ENCODE measurements around the gene CD7. TPM values are rescaled to one million over a fixed set of nuclear protein-coding genes. Genes with fewer than 3 reads are reported as not detected.

Gene CD7
- total and polyA plus RNA-seq, 2 donors from 2014 or later: 1.0 to 9.2 TPM

DNA sequence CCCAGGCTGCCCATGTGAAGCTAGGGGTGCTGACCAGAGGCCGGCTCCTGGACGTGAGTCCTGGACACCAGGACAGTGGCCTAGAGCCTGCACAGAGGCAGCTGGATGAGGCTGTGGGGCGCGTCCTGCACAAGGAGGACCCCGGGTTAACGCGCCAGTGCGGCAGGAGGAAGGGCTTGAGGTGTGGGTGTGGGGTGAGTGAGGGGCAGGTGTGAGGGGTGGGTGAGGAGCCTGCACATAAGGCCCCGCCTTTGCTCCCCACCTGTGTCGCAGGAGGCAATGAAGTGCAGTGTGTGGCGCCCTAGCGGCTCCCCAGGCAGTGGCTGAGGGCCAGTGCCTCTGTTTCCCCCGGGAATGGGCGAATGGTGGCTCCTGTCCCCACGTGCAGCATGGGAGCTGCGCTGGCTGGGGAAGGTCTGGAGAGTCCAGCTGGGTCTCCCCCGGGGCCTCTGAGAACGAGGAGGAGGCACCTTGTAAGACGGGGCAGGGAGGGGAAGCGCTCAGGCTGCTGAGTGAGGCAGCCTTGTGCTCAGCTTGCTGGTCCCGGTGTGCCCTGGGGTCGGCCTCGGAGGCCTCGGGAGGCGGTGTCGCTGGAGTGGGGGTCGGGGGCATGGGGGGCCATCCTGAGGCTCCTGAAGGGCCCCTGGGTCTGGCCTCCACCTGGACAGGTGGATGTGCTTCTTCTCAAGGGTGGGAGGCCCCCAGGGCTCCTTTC is 3.2 kb downstream of the CD7 start:
- TF ChIP-seq, protein P1, sequence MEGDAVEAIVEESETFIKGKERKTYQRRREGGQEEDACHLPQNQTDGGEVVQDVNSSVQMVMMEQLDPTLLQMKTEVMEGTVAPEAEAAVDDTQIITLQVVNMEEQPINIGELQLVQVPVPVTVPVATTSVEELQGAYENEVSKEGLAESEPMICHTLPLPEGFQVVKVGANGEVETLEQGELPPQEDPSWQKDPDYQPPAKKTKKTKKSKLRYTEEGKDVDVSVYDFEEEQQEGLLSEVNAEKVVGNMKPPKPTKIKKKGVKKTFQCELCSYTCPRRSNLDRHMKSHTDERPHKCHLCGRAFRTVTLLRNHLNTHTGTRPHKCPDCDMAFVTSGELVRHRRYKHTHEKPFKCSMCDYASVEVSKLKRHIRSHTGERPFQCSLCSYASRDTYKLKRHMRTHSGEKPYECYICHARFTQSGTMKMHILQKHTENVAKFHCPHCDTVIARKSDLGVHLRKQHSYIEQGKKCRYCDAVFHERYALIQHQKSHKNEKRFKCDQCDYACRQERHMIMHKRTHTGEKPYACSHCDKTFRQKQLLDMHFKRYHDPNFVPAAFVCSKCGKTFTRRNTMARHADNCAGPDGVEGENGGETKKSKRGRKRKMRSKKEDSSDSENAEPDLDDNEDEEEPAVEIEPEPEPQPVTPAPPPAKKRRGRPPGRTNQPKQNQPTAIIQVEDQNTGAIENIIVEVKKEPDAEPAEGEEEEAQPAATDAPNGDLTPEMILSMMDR (IDR thresholded peaks at IDR 0.05; ENCODE audit: borderline replicate concordance, extremely low read depth, insufficient read depth): no peak
- DNase-seq (peak in 1 of 5 donors; percentile 72), FAIRE-seq (no peak)
- Histone ChIP-seq H3K4me1 (ENCODE audit: control insufficient read depth in 2 of 3, insufficient read depth in 2 of 3, low read depth in 1 of 3, low read length in 3 of 3) (no peaks in the 10 kb centered on the region), H3K27me3 (ENCODE audit: control insufficient read depth, insufficient read depth, low read length) (no peaks in the 10 kb centered on the region), H3K27ac (ENCODE audit: low read depth in 2 of 2, low read length in 2 of 2) (no peak overlapping the region), H3K9ac (ENCODE audit: low read length in 3 of 3) (no peak overlapping the region), H3K36me3 (ENCODE audit: control insufficient read depth in 2 of 3, insufficient read depth in 3 of 3, low read length in 3 of 3) (no peaks in the 10 kb centered on the region), H3K9me3 (ENCODE audit: control insufficient read depth in 2 of 3, insufficient read depth in 1 of 3, low read length in 3 of 3) (no peaks in the 10 kb centered on the region), H3K4me3 (ENCODE audit: low read length in 3 of 3) (no peak overlapping the region)
- intact Hi-C loops (cut with DNase I): no loop called here

DNA sequence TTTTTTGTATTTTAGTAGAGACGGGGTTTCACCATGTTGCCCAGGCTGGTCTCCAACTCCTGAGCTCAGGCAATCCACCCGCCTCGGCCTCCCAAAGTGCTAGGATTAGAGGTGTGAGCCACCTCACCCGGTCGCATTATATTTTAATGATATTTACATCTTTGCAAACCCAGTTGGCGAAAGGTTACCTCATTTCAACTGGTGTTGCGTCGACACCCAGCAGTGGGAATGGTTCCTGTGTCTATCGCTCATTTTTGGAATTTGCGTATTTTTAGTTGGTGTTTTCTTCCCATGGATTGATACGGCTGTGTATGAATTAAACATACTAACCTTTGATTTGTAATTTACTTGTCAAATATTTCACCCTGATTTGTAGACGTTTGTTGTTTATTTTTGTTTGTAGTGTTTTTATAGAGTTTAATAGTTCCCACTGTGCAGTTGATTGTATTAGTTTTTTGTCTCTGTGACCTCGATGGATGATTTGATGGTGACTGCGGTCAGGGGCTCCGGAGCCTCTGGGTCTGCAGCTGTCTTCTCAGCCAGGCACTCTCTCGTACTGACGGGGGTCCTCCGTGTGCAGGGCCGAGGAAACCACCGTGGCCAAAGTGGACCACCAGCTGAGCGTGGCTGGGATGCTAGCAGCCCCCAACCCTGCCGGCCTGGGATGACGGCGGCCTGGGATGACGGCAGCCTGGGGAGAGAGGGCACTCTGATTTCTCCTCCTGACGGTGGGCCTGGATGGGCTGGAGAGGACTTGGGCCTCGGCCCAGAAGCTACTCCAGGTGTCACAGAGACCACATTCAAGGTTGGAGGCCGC is 4.0 kb downstream of the CD7 start:
- no peak overlapping the region for H3K4me3 ChIP-seq (ENCODE audit: low read length in 3 of 3)
- no peaks in the 10 kb centered on the region for H3K36me3 ChIP-seq (ENCODE audit: control insufficient read depth in 2 of 3, insufficient read depth in 3 of 3, low read length in 3 of 3)
- peaks cover 0 to 2% (median 0%) of the 10 kb centered on the region in 3 donors for H3K4me1 ChIP-seq (ENCODE audit: control insufficient read depth in 2 of 3, insufficient read depth in 2 of 3, low read depth in 1 of 3, low read length in 3 of 3)
- intact Hi-C loops (cut with DNase I): no loop called here
- TF ChIP-seq, protein P1 (IDR thresholded peaks at IDR 0.05; ENCODE audit: borderline replicate concordance, extremely low read depth, insufficient read depth): no peak
- H3K9ac ChIP-seq (ENCODE audit: low read length in 3 of 3): no peak overlapping the region
- no peaks in the 10 kb centered on the region for H3K27me3 ChIP-seq (ENCODE audit: control insufficient read depth, insufficient read depth, low read length)
- no peaks in the 10 kb centered on the region for H3K9me3 ChIP-seq (ENCODE audit: control insufficient read depth in 2 of 3, insufficient read depth in 1 of 3, low read length in 3 of 3)
- FAIRE-seq: no peak
- H3K27ac ChIP-seq (ENCODE audit: low read depth in 2 of 2, low read length in 2 of 2): no peak overlapping the region
- DNase-seq: no peak

DNA sequence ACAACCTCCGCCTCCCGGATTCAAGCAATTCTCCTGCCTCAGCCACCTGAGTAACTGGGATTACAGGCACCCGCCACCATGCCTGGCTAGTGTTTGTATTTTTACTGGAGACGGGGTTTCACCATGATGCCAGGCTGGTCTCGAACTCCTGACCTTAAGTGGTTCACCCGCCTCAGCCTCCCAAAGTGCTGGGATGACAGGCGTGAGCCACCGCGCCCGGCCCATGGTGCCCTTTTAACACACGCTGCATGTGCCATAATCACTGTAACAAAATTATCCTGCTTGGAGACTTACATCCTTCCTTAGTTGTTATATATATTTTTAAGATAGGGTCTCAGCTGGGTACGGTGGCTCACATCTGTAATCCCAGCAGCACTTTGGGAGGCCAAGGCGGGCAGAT is 5.4 kb downstream of the CD7 start:
- FAIRE-seq: no peak
- no peak overlapping the region for H3K27ac ChIP-seq (ENCODE audit: low read depth in 2 of 2, low read length in 2 of 2)
- H3K36me3 ChIP-seq (ENCODE audit: control insufficient read depth in 2 of 3, insufficient read depth in 3 of 3, low read length in 3 of 3): no peaks in the 10 kb centered on the region
- H3K4me1 ChIP-seq (ENCODE audit: control insufficient read depth in 2 of 3, insufficient read depth in 2 of 3, low read depth in 1 of 3, low read length in 3 of 3): peaks cover 0 to 2% (median 0%) of the 10 kb centered on the region in 3 donors
- no peak overlapping the region for H3K9ac ChIP-seq (ENCODE audit: low read length in 3 of 3)
- no peak overlapping the region for H3K4me3 ChIP-seq (ENCODE audit: low read length in 3 of 3)
- no peak for DNase-seq
- intact Hi-C loops (cut with DNase I): no loop called here
- H3K27me3 ChIP-seq (ENCODE audit: control insufficient read depth, insufficient read depth, low read length): no peaks in the 10 kb centered on the region
- H3K9me3 ChIP-seq (ENCODE audit: control insufficient read depth in 2 of 3, insufficient read depth in 1 of 3, low read length in 3 of 3): no peaks in the 10 kb centered on the region
- TF ChIP-seq, protein P1 (IDR thresholded peaks at IDR 0.05; ENCODE audit: borderline replicate concordance, extremely low read depth, insufficient read depth): no peak
